Endothelial cell of umbilical vein (primary cell): ENCODE results near the gene APLN. TPM values are rescaled to one million over a fixed set of nuclear protein-coding genes. Genes with fewer than 3 reads are reported as not detected.

Experiments
- BruUV-seq: library from RNA; stranded (reverse); fragments of 400-500 nt; replicated peaks from 2 replicates; lab custom pipeline; 2021; lab: Mats Ljungman, UMichigan
- CTCF ChIA-PET: fragments of 300-600, 350-600 bp; sonication (Branson Sonifier 250); formaldehyde crosslinking; loops from one replicate; lab custom pipeline; 2021; ENCODE audit warnings: antibody characterized with exemption, inconsistent platforms; lab: Charles Lee
- POLR2A ChIA-PET: fragments of 300-600, 350-600 bp; sonication (Branson Sonifier 250); formaldehyde crosslinking; loops from one replicate; lab custom pipeline; 2021; ENCODE audit warnings: antibody characterized with exemption, inconsistent platforms; lab: Charles Lee
- DNase-seq: peaks from one replicate; pipeline ENCODE4 v3.0.0-alpha.2; 2011; ENCODE audit warnings: low read depth, low spot score
- FAIRE-seq: peaks from 2 replicates; lab custom pipeline; 2011; peaks lifted over from hg19 to GRCh38; lab: Jason Lieb, UNC
- H2AFZ ChIP-seq: 2 replicates; pipeline ENCODE4 v1.6.0; 2012; ENCODE audit warnings: low read depth, low read length, control low read depth, inconsistent platforms
- H3K27ac ChIP-seq: 2 replicates; pipeline ENCODE4 v1.5.1; 2011; ENCODE audit warnings: low read depth, mild to moderate bottlenecking, control low read depth, low read length, moderate library complexity; ENCODE audit not compliant: insufficient read depth
- H3K27me3 ChIP-seq, 2 experiments: 2 replicates each; pipeline versions ENCODE4 v1.6.0 to v1.6.1; 2011; ENCODE audit warnings: low read length in 2 of 2, mixed read lengths in 1 of 2; ENCODE audit not compliant: control insufficient read depth in 2 of 2, insufficient read depth in 2 of 2
- H3K36me3 ChIP-seq, 2 experiments: 2 replicates in 1 of 2; 3 replicates in 1 of 2; pipeline ENCODE4 v1.5.1; 2011; ENCODE audit warnings: low read length in 2 of 2, mild to moderate bottlenecking in 1 of 2, moderate library complexity in 1 of 2; ENCODE audit not compliant: control insufficient read depth in 2 of 2, insufficient read depth in 2 of 2; ENCODE audit errors: extremely low read depth in 1 of 2
- H3K4me1 ChIP-seq: 3 replicates; pipeline ENCODE4 v1.5.1; 2011; ENCODE audit warnings: mild to moderate bottlenecking, low read length; ENCODE audit not compliant: control insufficient read depth, insufficient read depth; ENCODE audit errors: extremely low read depth
- H3K4me2 ChIP-seq: 2 replicates; pipeline ENCODE4 v1.6.1; 2011; ENCODE audit warnings: low read length, control low read depth, mixed read lengths; ENCODE audit not compliant: insufficient read depth
- H3K4me3 ChIP-seq, 3 experiments: fragments of 200-600 bp in 1 of 3; sonication (generic), shearing (Covaris generic) in 1 of 3; replicated peaks in 1 of 3; 2 replicates each; pipeline ENCODE4 v1.5.1; 2011 to 2016; ENCODE audit warnings: control low read depth in 3 of 3, low read length in 3 of 3, mild to moderate bottlenecking in 2 of 3, inconsistent platforms in 1 of 3, low read depth in 1 of 3, moderate library complexity in 1 of 3; ENCODE audit not compliant: insufficient read depth in 1 of 3
- H3K79me2 ChIP-seq: 2 replicates; pipeline ENCODE4 v1.6.0; 2012; ENCODE audit warnings: low read length, inconsistent platforms; ENCODE audit not compliant: control insufficient read depth, insufficient read depth
- H3K9ac ChIP-seq: replicated peaks from 2 replicates; pipeline ENCODE3; 2011; ENCODE audit warnings: low read length, control low read depth; ENCODE audit not compliant: insufficient read depth; ENCODE audit errors: extremely low read depth
- H3K9me1 ChIP-seq: replicated peaks from 3 replicates; pipeline ENCODE4 v1.6.0; 2011; ENCODE audit warnings: mild to moderate bottlenecking, low read length; ENCODE audit not compliant: control insufficient read depth, insufficient read depth; ENCODE audit errors: extremely low read depth
- H3K9me3 ChIP-seq: replicated peaks from 2 replicates; pipeline ENCODE4 v1.5.1; 2012; ENCODE audit warnings: low read length, inconsistent platforms; ENCODE audit not compliant: control insufficient read depth, insufficient read depth
- H4K20me1 ChIP-seq: replicated peaks from 2 replicates; pipeline ENCODE3; 2011; ENCODE audit warnings: mild to moderate bottlenecking, low read length; ENCODE audit not compliant: control insufficient read depth, insufficient read depth; ENCODE audit errors: extremely low read depth
- EZH2 ChIP-seq: IDR thresholded peaks from 2 replicates; pipeline ENCODE4 v1.6.1; 2012; ENCODE audit warnings: borderline replicate concordance, low read depth, mild to moderate bottlenecking, moderate library complexity, low read length, inconsistent platforms; ENCODE audit not compliant: severe bottlenecking
- FOS ChIP-seq: IDR thresholded peaks from 2 replicates; pipeline ENCODE4 v1.6.1; 2011; ENCODE audit warnings: mild to moderate bottlenecking, low read length, moderate library complexity, borderline replicate concordance; ENCODE audit not compliant: insufficient read depth
- GATA2 ChIP-seq: IDR thresholded peaks from 2 replicates; pipeline ENCODE4 v1.7.0; 2011; ENCODE audit warnings: low read depth, mild to moderate bottlenecking, moderate library complexity, mixed read lengths, low read length; ENCODE audit not compliant: insufficient read length, insufficient read depth
- JUN ChIP-seq: IDR thresholded peaks from 2 replicates; pipeline ENCODE4 v1.6.1; 2011; ENCODE audit warnings: borderline replicate concordance, low read depth; ENCODE audit not compliant: insufficient read length, insufficient read depth
- MYC ChIP-seq: IDR thresholded peaks from one replicate; pipeline ENCODE4 v1.6.1; 2011; ENCODE audit warnings: mild to moderate bottlenecking, low read depth, low read length
- POLR2A ChIP-seq: IDR thresholded peaks from 2 replicates; pipeline ENCODE4 v1.6.1; 2012; ENCODE audit warnings: low read depth, mild to moderate bottlenecking, control low read depth, low read length
- POLR2AphosphoS5 ChIP-seq: IDR thresholded peaks from 2 replicates; pipeline ENCODE4 v1.6.1; 2012; ENCODE audit warnings: low read depth, mild to moderate bottlenecking, control low read depth, low read length, moderate library complexity; ENCODE audit not compliant: insufficient read depth
- dilution Hi-C: fragments of 300-500 bp; cut with MboI; formaldehyde crosslinking; loops from one replicate; pipeline ENCODE4 v1.15.0; 2019; ENCODE audit warnings: low sequenced_read_pairs; ENCODE audit not compliant: extremely low pct_ligation_motif_present
- intact Hi-C: fragments of 100-400 bp; cut with micrococcal nuclease; formaldehyde crosslinking; loops from one replicate; pipeline ENCODE4 v1.10.0; 2022
- polyA plus RNA-seq, 4 experiments: library from polyadenylated mRNA; depleted of rRNA in 3 of 4; stranded (reverse) in 3 of 4; unstranded in 1 of 4; fragments of >200 nt; gene quantifications; 2 replicates each; pipeline versions ENCODE4 v1.2.1 to v1.2.3, GENCODE V29; 2011 to 2012; ENCODE audit warnings: missing spikeins in 1 of 4
- total RNA-seq: library from RNA; stranded (reverse); gene quantifications from 2 replicates; pipeline ENCODE4 v1.2.3, GENCODE V29; 2021
- TF ChIP-seq, protein P1 (sequence below): IDR thresholded peaks from 2 replicates; pipeline ENCODE4 v1.6.1; 2011; ENCODE audit not compliant: insufficient read depth, insufficient read length
- TF ChIP-seq, protein P2 (sequence below), 2 donors: IDR thresholded peaks; 1 replicate in 1 of 2; 2 replicates in 1 of 2; pipeline ENCODE4 v1.5.1; 2011; ENCODE audit warnings: low read length in 2 of 2, mild to moderate bottlenecking in 2 of 2, moderate library complexity in 2 of 2, control low read depth in 1 of 2, inconsistent platforms in 1 of 2, low read depth in 1 of 2; ENCODE audit not compliant: insufficient read depth in 1 of 2; ENCODE audit errors: extremely low read depth in 1 of 2

APLN gene
- total and polyA plus RNA-seq, 2 donors (not counting 3 experiments of a cell fraction or from before 2014, with no cell fraction given): 230 to 466 TPM

DNA sequence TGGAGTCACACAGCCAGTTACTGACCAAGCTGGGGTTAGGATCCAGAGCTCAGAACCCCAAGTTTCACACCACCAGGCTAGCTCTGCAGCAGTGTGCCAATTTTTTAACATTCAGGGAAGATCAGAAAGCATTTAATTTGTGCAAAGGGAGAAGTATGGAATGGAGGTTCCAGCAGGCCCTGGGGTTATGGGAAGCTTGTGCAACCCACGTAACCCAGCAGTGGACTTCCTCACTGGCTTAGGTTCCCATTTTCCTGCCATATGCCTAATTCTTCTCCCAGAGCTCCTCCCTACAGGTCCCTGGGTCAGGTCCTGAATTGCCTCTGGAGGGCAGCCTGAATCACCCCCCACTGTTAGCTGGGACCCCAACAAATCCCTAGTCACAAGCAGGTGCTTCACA lies 14.0 kb downstream of the APLN start:
- FAIRE-seq: no peak
- no peaks in the 10 kb centered on the region for H3K9me1 ChIP-seq
- ChIA-PET POLR2A (no interaction called here), CTCF (interaction anchor here (3.3 to 8.1 kb wide), 2 partner anchors 32 to 85 kb away, joined by 15 to 142 read pairs; no protein-coding TSS in a partner anchor)
- H3K9me3 ChIP-seq: no peaks in the 10 kb centered on the region
- DNase-seq: no peak
- no peaks in the 10 kb centered on the region for H3K36me3 ChIP-seq
- dilution Hi-C loops (no loop called here), intact Hi-C loops (no loop called here)
- no peak overlapping the region for H2AFZ ChIP-seq
- BruUV-seq: no TSS peak
- H3K9ac ChIP-seq: no peak overlapping the region
- no peaks in the 10 kb centered on the region for H3K27me3 ChIP-seq
- H3K27ac ChIP-seq: no peak overlapping the region
- H3K79me2 ChIP-seq: no peaks in the 10 kb centered on the region
- H3K4me1 ChIP-seq: peaks cover 7% of the 10 kb centered on the region
- no peak overlapping the region for H3K4me3 ChIP-seq
- H4K20me1 ChIP-seq: no peaks in the 10 kb centered on the region
- no peak overlapping the region for H3K4me2 ChIP-seq
- TF ChIP-seq MYC (no peak), POLR2AphosphoS5 (no peak), GATA2 (no peak), FOS (no peak), EZH2 (no peak), JUN (no peak)

DNA sequence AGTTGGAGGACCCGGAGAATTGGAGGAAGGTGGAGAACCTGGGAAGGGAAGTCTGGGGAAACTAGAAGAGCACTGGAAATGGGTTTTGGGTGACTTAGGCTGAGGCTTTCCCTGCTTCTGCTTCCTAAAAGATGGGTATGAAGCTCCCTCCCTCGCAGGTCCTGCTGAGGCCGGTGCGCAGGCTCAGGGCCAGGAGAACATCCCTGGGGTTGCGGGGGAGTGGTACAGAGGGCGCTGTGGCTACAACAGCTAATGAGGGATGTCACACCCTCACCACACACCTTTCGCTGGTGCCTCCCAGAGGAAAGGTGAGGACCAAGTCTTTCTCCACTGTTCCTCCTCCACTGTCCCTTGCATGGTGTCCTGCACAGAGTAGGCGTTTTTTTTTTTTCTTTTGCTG lies 15.8 kb downstream of the APLN start:
- H2AFZ ChIP-seq: no peak overlapping the region
- BruUV-seq: no TSS peak
- POLR2A ChIA-PET: no interaction called here
- H3K4me3 ChIP-seq: no peak overlapping the region
- dilution Hi-C loops (no loop called here), intact Hi-C loops (no loop called here)
- no peak overlapping the region for H3K4me2 ChIP-seq
- no peaks in the 10 kb centered on the region for H3K27me3 ChIP-seq
- FAIRE-seq (no peak), DNase-seq (no peak)
- CTCF ChIA-PET: interaction anchor here (0.6 to 8.1 kb wide), 4 partner anchors 12 to 86 kb away, joined by 3 to 142 read pairs (median 4); no protein-coding TSS in a partner anchor
- no peaks in the 10 kb centered on the region for H3K9me1 ChIP-seq
- no peak overlapping the region for H3K9ac ChIP-seq
- H3K4me1 ChIP-seq: peaks cover 7% of the 10 kb centered on the region
- TF ChIP-seq EZH2 (no peak), GATA2 (no peak), JUN (no peak), MYC (no peak), POLR2AphosphoS5 (no peak), FOS (no peak), POLR2A (no peak)
- TF ChIP-seq, protein P1, sequence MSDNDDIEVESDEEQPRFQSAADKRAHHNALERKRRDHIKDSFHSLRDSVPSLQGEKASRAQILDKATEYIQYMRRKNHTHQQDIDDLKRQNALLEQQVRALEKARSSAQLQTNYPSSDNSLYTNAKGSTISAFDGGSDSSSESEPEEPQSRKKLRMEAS: no peak
- TF ChIP-seq, protein P2, sequence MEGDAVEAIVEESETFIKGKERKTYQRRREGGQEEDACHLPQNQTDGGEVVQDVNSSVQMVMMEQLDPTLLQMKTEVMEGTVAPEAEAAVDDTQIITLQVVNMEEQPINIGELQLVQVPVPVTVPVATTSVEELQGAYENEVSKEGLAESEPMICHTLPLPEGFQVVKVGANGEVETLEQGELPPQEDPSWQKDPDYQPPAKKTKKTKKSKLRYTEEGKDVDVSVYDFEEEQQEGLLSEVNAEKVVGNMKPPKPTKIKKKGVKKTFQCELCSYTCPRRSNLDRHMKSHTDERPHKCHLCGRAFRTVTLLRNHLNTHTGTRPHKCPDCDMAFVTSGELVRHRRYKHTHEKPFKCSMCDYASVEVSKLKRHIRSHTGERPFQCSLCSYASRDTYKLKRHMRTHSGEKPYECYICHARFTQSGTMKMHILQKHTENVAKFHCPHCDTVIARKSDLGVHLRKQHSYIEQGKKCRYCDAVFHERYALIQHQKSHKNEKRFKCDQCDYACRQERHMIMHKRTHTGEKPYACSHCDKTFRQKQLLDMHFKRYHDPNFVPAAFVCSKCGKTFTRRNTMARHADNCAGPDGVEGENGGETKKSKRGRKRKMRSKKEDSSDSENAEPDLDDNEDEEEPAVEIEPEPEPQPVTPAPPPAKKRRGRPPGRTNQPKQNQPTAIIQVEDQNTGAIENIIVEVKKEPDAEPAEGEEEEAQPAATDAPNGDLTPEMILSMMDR (IDR thresholded peaks at IDR 0.05; ENCODE audit: extremely low read depth in 1 of 2, insufficient read depth in 1 of 2, low read depth in 1 of 2, low read length in 2 of 2): no peak
- no peaks in the 10 kb centered on the region for H3K79me2 ChIP-seq
- H3K27ac ChIP-seq: no peak overlapping the region
- H3K36me3 ChIP-seq: no peaks in the 10 kb centered on the region
- H4K20me1 ChIP-seq: no peaks in the 10 kb centered on the region
- no peaks in the 10 kb centered on the region for H3K9me3 ChIP-seq
